ENCODE measurements around the gene TLL2.

Gene TLL2

DNA sequence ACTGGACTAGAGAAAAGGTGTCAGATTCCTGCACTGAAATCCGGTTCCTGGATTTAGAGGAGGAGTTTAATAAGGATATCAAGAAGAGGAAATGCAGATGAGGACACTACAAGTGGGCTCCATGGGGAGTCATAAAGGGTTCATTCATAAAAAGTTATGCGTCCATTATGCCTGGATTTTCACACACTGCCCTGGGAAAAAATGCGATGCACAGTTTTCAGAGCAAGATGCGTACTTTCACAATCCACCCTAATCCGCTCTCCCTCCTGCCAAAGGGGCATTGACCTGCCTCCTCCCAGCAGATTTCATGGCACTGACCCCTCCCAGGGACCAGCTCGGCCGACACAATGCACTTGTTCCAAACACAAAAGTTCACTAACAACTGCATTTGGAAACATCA is 112.7 kb downstream of the TLL2 start:
- Histone ChIP-seq H3K9me3 (replicated peaks; ENCODE audit: insufficient read depth, low read length) (no peaks in the 10 kb centered on the region), H3K9me2 (replicated peaks; ENCODE audit: insufficient read depth, low read length) (no peaks in the 10 kb centered on the region), H3F3A (ENCODE audit: insufficient read depth, low read length) (no peaks in the 10 kb centered on the region), H3K4me1 (ENCODE audit: low read length) (no peaks in the 10 kb centered on the region), H3K27me3 (replicated peaks; ENCODE audit: insufficient read depth, low read length) (peaks cover 14% of the 10 kb centered on the region; the same call in 1 of the 2 replicates), H3K9ac (ENCODE audit: low read length) (no peak overlapping the region), H3K4me3 (ENCODE audit: low read length) (no peak overlapping the region), H3K79me2 (ENCODE audit: low read length) (no peaks in the 10 kb centered on the region), H3K27ac (ENCODE audit: low read length) (no peak overlapping the region), H4K20me1 (ENCODE audit: insufficient read depth, low read length) (no peaks in the 10 kb centered on the region), H3K4me2 (ENCODE audit: low read depth, low read length) (no peak overlapping the region), H3K36me3 (replicated peaks; ENCODE audit: insufficient read depth, low read length) (no peaks in the 10 kb centered on the region), H2AFZ (ENCODE audit: low read length) (no peak overlapping the region)
- no peak for DNase-seq
- TF ChIP-seq EZH2 (optimal IDR thresholded peaks at IDR 0.05; ENCODE audit: low read depth, low read length) (no peak), CTCF (IDR thresholded peaks at IDR 0.05; ENCODE audit: low read length) (no peak), EZH2phosphoT487 (IDR thresholded peaks at IDR 0.05; ENCODE audit: low read length) (no peak)

GRCh38 chr10:96400465-96400864 is 113.3 kb downstream of the TLL2 start:
- Histone ChIP-seq H3F3A (ENCODE audit: insufficient read depth, low read length) (no peaks in the 10 kb centered on the region), H3K4me2 (ENCODE audit: low read depth, low read length) (no peak overlapping the region), H3K9ac (ENCODE audit: low read length) (no peak overlapping the region), H3K36me3 (replicated peaks; ENCODE audit: insufficient read depth, low read length) (no peaks in the 10 kb centered on the region), H3K79me2 (ENCODE audit: low read length) (no peaks in the 10 kb centered on the region), H3K9me3 (replicated peaks; ENCODE audit: insufficient read depth, low read length) (no peaks in the 10 kb centered on the region), H2AFZ (ENCODE audit: low read length) (no peak overlapping the region), H3K4me1 (ENCODE audit: low read length) (no peaks in the 10 kb centered on the region), H3K4me3 (ENCODE audit: low read length) (no peak overlapping the region), H4K20me1 (ENCODE audit: insufficient read depth, low read length) (no peaks in the 10 kb centered on the region), H3K27ac (ENCODE audit: low read length) (no peak overlapping the region), H3K27me3 (replicated peaks; ENCODE audit: insufficient read depth, low read length) (peaks cover 14% of the 10 kb centered on the region; the same call in 1 of the 2 replicates), H3K9me2 (replicated peaks; ENCODE audit: insufficient read depth, low read length) (no peaks in the 10 kb centered on the region)
- no peak for TF ChIP-seq EZH2phosphoT487 (IDR thresholded peaks at IDR 0.05; ENCODE audit: low read length)
- no peak for TF ChIP-seq CTCF (IDR thresholded peaks at IDR 0.05; ENCODE audit: low read length)
- TF ChIP-seq EZH2 (optimal IDR thresholded peaks at IDR 0.05; ENCODE audit: low read depth, low read length) = no peak
- no peak for DNase-seq

DNA sequence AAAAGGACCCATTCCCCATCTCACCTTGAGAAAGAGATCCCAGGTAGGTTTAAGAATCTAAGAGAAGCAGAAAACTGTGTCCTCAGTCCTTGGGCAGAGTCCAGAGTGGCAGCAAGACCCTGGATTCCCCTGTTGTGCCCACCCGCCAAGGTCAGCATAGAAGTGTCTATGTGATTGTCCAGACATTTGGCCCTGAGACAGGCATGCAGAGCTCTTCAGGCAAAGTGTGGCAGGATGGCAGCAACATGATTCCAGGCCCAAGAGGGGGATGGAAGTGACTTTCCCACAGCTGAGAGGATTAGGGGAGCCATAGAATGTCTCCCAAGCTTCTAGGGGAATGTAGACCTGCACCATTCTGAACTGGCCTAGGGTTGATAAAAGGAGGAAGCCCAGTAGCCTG is 115.8 kb downstream of the TLL2 start:
- Histone ChIP-seq H3K4me3 (ENCODE audit: low read length) (no peak overlapping the region), H4K20me1 (ENCODE audit: insufficient read depth, low read length) (no peaks in the 10 kb centered on the region), H3K9ac (ENCODE audit: low read length) (no peak overlapping the region), H3K9me3 (replicated peaks; ENCODE audit: insufficient read depth, low read length) (no peaks in the 10 kb centered on the region), H3K27me3 (replicated peaks; ENCODE audit: insufficient read depth, low read length) (peaks cover 14% of the 10 kb centered on the region; the same call in 1 of the 2 replicates), H2AFZ (ENCODE audit: low read length) (no peak overlapping the region), H3F3A (ENCODE audit: insufficient read depth, low read length) (no peaks in the 10 kb centered on the region), H3K4me1 (ENCODE audit: low read length) (no peaks in the 10 kb centered on the region), H3K79me2 (ENCODE audit: low read length) (no peaks in the 10 kb centered on the region), H3K27ac (ENCODE audit: low read length) (no peak overlapping the region), H3K9me2 (replicated peaks; ENCODE audit: insufficient read depth, low read length) (no peaks in the 10 kb centered on the region), H3K4me2 (ENCODE audit: low read depth, low read length) (no peak overlapping the region), H3K36me3 (replicated peaks; ENCODE audit: insufficient read depth, low read length) (no peaks in the 10 kb centered on the region)
- TF ChIP-seq EZH2phosphoT487 (IDR thresholded peaks at IDR 0.05; ENCODE audit: low read length) (no peak), EZH2 (optimal IDR thresholded peaks at IDR 0.05; ENCODE audit: low read depth, low read length) (no peak), CTCF (IDR thresholded peaks at IDR 0.05; ENCODE audit: low read length) (no peak)
- no peak for DNase-seq
